ENCODE data around the gene FOSL2. TPM values are rescaled to one million over a fixed set of nuclear protein-coding genes. Genes with fewer than 3 reads are reported as not detected.

Gene FOSL2
- total RNA-seq, 2 experiments from 2014 or later, result 0.35 to 1.0 TPM

GRCh38 chr2:28381225-28382180, 11.2 kb upstream of the FOSL2 start:
- TF ChIP-seq EZH2phosphoT487 (IDR thresholded peaks at IDR 0.05; ENCODE audit: borderline replicate concordance, low read depth, low read length) (no peak), CTCF (conservative IDR thresholded peaks at IDR 0.05; ENCODE audit: low read length) (no peak)
- Histone ChIP-seq H3K4me3 (ENCODE audit: low read depth, low read length, poor library complexity, severe bottlenecking) (no peak overlapping the region), H4K20me1 (ENCODE audit: insufficient read depth, low read length) (no peaks in the 10 kb centered on the region), H3K4me1 (ENCODE audit: insufficient read depth, low read length, poor library complexity, severe bottlenecking) (no peaks in the 10 kb centered on the region), H3K36me3 (ENCODE audit: insufficient read depth, low read length) (no peaks in the 10 kb centered on the region), H2AFZ (ENCODE audit: low read length) (no peak overlapping the region), H3K27ac (ENCODE audit: low read depth, low read length, poor library complexity, severe bottlenecking) (no peak overlapping the region), H3K9me3 (ENCODE audit: low read length) (no peaks in the 10 kb centered on the region), H3K4me2 (ENCODE audit: low read length) (no peak overlapping the region), H3K79me2 (ENCODE audit: insufficient read depth, low read depth, low read length) (no peaks in the 10 kb centered on the region), H3K9me2 (ENCODE audit: insufficient read depth, low read length) (no peaks in the 10 kb centered on the region)
- intact Hi-C loops (cut with micrococcal nuclease; ENCODE audit: unreplicated experiment), result no loop called here
- BruUV-seq (replicated peaks), result no TSS peak
- CTCF ChIA-PET (ENCODE audit: unreplicated experiment), result no interaction called here
- POLR2A ChIA-PET, result interaction anchor here (0.6 kb wide), 1 partner anchor 11 kb away, joined by 4 read pairs; no protein-coding TSS in a partner anchor
- DNase-seq (ENCODE audit: low spot score), result no peak

GRCh38 chr2:28382755-28383154, 9.9 kb upstream of the FOSL2 start:
- ChIA-PET CTCF (ENCODE audit: unreplicated experiment) (no interaction called here), POLR2A (interaction anchor here (0.6 kb wide), 1 partner anchor 12 kb away, joined by 4 read pairs; no protein-coding TSS in a partner anchor)
- Histone ChIP-seq H3K36me3 (ENCODE audit: insufficient read depth, low read length) (no peaks in the 10 kb centered on the region), H2AFZ (ENCODE audit: low read length) (no peak overlapping the region), H3K9me2 (ENCODE audit: insufficient read depth, low read length) (no peaks in the 10 kb centered on the region), H3K79me2 (ENCODE audit: insufficient read depth, low read depth, low read length) (no peaks in the 10 kb centered on the region), H4K20me1 (ENCODE audit: insufficient read depth, low read length) (no peaks in the 10 kb centered on the region), H3K27ac (ENCODE audit: low read depth, low read length, poor library complexity, severe bottlenecking) (no peak overlapping the region), H3K4me1 (ENCODE audit: insufficient read depth, low read length, poor library complexity, severe bottlenecking) (no peaks in the 10 kb centered on the region), H3K9me3 (ENCODE audit: low read length) (no peaks in the 10 kb centered on the region), H3K4me3 (ENCODE audit: low read depth, low read length, poor library complexity, severe bottlenecking) (no peak overlapping the region), H3K4me2 (ENCODE audit: low read length) (no peak overlapping the region)
- intact Hi-C loops (cut with micrococcal nuclease; ENCODE audit: unreplicated experiment), result no loop called here
- no peak for DNase-seq (ENCODE audit: low spot score)
- BruUV-seq (replicated peaks), result no TSS peak
- TF ChIP-seq CTCF (conservative IDR thresholded peaks at IDR 0.05; ENCODE audit: low read length) (no peak), EZH2phosphoT487 (IDR thresholded peaks at IDR 0.05; ENCODE audit: borderline replicate concordance, low read depth, low read length) (no peak)
